ENCODE data around the gene TEAD1. TPM values are rescaled to one million over a fixed set of nuclear protein-coding genes. Genes with fewer than 3 reads are reported as not detected.
"Not testable (repeated sequence)": the region's sequence is repeated elsewhere in the genome, so short reads cannot be mapped to it uniquely, and the experiment has no call there.

The TEAD1 gene
- total RNA-seq, 1 experiment from 2014 or later: 58.0 TPM

DNA sequence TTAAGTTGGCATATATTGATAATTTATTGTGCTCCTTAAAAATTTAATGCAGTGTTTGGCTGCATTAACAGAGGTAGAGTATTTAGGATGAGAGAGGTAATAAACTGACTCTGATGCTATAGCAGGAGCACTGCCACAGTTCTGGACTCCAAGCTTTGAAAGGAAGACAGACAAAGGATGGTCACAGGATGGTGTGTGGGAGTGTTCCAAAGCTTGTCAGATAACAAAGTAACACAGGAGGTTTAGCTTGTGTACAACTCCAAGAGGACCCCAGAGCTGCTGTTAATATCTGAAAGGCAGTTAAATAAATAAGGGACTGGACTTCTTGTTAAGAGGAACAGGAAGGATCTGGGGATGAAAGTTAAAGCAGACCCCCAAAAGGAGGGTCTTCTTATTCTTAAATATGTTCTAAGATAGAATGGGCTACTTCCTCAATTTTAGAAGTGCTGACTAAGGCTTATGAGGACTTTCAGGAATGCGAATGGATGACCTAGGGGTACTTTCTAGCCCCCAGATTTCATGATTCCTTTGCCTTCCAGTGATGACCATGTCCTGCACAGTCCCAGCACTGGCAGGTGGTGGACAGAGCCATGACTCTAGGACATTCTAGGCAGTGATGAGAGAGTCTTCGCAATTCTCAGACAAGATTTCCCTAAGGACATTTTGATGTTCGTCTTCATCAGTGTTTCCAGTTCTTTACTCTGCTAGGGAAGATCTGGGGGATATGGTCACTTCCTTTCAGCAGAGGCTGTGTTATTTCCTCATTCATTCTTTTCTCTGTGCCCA is 185.8 kb downstream of the TEAD1 start:
- Histone ChIP-seq H3K36me3 (replicated peaks; ENCODE audit: control insufficient read depth, insufficient read depth, low read length) (no peaks in the 10 kb centered on the region), H3K27me3 (ENCODE audit: control insufficient read depth, insufficient read depth, low read length) (no peaks in the 10 kb centered on the region), H3K4me3 (ENCODE audit: insufficient read depth, low read depth, low read length) (no peak overlapping the region)
- no peak for DNase-seq

DNA sequence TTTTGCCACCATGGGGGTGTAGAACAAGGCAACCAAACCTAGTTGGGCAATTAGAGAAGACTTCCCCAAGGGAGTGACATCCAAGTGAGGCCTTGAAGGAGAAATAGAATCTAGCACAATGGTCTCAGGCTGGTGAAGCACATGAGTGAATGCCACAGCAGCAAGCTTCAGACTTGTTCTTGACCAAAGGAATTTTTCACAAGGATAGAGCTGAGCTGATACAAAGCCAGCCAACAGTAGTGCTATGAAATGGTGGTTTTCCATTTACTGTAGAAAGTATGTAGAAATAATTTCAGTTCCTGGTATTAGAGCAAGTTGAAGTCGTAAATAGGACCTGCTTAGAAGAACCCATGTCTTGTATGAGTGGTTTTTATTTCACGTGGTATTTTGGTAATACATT is 186.6 kb downstream of the TEAD1 start:
- no peak for DNase-seq
- no peak overlapping the region for H3K4me3 ChIP-seq (ENCODE audit: insufficient read depth, low read depth, low read length)
- H3K36me3 ChIP-seq (replicated peaks; ENCODE audit: control insufficient read depth, insufficient read depth, low read length): no peaks in the 10 kb centered on the region
- H3K27me3 ChIP-seq (ENCODE audit: control insufficient read depth, insufficient read depth, low read length): no peaks in the 10 kb centered on the region

DNA sequence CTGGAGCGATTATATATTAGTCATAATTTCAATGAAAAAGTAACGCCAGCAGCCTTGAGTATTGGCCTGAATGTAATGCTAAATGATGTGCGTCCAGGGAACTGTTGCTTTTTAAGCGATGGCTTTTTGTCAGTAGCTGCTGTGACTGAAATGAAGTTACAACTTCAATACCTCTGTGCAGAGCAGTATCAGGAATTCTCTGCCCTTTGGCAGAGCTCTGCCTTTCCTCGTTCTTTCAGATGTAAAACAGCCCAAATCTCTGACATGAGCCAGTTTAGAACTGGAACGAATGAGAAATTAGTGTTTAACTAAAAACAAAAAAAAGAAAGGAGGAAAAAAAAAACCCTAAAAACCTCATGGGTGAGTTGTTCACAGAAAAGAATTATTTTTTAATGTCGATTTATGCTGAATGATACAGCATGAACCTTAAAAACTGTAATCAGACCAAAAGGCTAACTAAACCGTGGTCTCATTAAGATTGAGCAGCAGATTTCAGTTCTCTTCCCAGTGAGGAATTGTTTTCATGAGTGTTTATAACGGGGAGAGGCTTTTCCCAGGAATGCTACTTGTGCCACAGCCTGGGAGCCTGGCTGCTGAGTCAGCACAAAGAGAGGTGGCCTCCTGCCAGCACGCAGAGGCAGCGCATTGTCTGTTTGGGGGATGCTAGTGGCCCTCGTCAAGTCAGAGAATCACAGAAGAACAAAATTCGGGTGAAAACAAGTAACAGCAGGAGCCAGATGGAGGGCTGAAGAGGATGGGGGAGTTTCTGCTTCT is 188.7 kb downstream of the TEAD1 start:
- no peak overlapping the region for H3K4me3 ChIP-seq (ENCODE audit: insufficient read depth, low read depth, low read length)
- no peaks in the 10 kb centered on the region for H3K36me3 ChIP-seq (replicated peaks; ENCODE audit: control insufficient read depth, insufficient read depth, low read length)
- no peak for DNase-seq
- H3K27me3 ChIP-seq (ENCODE audit: control insufficient read depth, insufficient read depth, low read length): no peaks in the 10 kb centered on the region

DNA sequence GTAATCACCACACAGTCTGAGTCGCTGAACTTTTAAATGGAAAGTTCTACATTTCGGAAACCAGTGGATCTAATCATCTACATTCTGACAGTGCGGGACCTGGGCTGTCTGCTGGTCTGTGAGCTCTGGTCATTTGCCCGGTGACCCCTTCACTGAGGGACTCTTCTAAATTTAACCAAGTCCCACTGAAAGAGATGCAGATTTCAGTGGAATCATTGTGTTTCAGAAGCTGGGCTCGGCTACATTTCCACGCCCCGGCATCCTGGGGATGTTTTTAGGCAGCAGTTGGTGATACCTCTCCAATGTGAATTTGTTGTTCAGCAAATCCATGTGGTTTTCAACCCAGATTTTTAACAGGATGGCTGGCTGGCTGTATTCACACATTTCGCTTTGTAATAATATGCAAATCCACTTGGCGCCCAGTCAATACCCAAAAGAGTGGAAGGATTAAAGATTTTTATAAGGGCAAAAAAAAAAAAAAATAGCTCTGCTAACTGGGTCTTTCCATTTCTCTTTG is 189.4 kb downstream of the TEAD1 start:
- Histone ChIP-seq H3K4me3 (ENCODE audit: insufficient read depth, low read depth, low read length) (no peak overlapping the region), H3K27me3 (ENCODE audit: control insufficient read depth, insufficient read depth, low read length) (no peaks in the 10 kb centered on the region), H3K36me3 (replicated peaks; ENCODE audit: control insufficient read depth, insufficient read depth, low read length) (no peaks in the 10 kb centered on the region)
- DNase-seq: no peak

DNA sequence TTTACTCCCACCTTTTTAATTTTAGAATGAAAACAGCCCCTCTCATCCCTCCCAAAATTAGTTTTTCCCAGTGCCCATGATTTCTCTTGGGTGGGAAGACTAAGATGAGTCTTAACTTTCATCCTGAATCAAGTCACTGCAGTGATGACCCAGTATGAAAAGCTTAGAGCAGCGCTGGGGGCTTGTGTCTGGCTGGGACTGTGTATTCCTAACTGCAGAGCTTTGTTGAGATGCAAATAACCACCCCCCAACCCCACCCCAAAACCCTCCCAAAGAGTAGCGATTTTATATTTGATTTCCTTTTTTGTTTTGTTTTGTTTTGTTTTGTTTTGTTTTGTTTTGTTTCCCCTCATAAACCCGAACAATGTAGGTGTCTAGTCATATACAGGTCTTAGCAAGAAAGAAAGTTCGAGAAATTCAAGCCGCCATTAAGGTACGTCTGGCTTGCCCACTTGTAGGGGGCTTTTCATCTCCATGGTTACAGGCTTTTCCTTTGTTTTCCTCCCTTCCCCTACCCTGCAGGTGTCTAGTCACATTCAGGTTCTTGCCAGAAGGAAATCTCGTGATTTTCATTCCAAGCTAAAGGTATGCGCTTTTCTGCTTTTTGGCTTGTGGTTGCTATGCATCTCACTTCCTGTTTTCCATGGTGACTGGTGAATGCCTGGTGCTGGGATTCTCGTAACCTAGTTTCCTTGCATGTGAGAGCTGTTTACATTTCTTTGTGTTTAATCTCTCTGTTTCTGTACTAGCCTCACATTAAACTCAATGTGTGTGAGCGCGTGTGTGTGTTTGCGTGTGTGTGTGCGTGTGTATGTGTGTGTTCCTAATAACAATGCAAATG is 190.3 kb downstream of the TEAD1 start:
- DNase-seq: peak; percentile 78
- no peak overlapping the region for H3K4me3 ChIP-seq (ENCODE audit: insufficient read depth, low read depth, low read length)

DNA sequence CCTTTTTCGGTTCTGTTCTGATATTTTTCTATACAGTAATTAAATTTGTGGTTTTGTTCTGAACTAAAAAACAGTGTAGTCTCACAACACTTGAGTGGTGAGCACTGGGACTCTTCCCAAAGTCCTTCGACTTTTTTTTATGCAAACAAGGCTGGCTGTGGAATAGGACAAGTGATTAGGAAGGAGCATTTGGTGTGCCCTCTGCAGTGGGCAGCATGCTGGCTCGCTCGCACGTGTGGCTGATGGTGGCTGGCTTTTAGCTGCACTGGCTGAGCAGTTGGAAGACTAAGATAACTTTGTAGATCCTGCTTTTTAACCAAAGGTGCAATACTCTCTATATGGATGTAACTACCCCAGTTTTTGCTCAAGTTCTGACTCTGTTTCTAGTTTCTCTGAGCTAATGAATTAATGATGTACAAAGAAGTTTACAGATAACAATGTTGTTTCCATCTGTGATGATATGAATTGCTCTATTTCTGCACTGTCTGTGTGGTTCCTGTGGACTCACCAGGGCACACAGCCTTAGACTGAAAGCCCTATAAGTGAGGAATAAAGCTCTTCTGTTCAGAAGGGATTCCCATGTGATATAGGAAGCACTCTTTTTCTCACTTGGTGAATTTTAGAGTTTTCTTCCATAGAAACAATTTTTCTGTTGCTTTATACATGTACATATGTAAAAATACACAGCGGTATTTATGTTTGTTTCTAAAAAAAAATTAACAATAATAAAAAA is 191.8 kb downstream of the TEAD1 start:
- Histone ChIP-seq H3K27me3 (ENCODE audit: control insufficient read depth, insufficient read depth, low read length) (no peaks in the 10 kb centered on the region), H3K4me3 (ENCODE audit: insufficient read depth, low read depth, low read length) (no peak overlapping the region), H3K36me3 (replicated peaks; ENCODE audit: control insufficient read depth, insufficient read depth, low read length) (no peaks in the 10 kb centered on the region)
- no peak for DNase-seq

More for the DNA sequence above, 190.3 kb downstream of the TEAD1 start:
- Histone ChIP-seq H3K36me3 (replicated peaks; ENCODE audit: control insufficient read depth, insufficient read depth, low read length) (no peaks in the 10 kb centered on the region), H3K27me3 (ENCODE audit: control insufficient read depth, insufficient read depth, low read length) (no peaks in the 10 kb centered on the region)

DNA sequence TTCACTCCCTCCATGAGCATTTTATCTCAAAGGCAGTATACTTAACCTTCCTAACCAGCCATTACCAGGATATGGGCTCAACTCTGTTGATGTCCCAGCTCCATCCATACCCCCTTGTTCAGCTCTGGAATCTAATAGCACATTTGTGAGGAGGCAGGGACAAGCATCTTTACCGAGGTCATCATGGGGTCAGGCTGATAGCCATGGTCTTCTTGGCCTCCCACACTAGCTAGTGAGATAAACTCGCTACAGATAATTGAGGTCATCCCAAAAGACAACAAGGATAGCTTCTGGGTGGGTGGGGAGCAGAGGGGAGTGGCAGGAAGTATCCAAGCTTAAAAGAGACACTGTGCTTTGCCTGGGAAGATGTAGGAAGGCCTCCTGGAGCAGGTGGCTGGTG is 193.3 kb downstream of the TEAD1 start:
- Histone ChIP-seq H3K27me3 (ENCODE audit: control insufficient read depth, insufficient read depth, low read length) (no peaks in the 10 kb centered on the region), H3K36me3 (replicated peaks; ENCODE audit: control insufficient read depth, insufficient read depth, low read length) (no peaks in the 10 kb centered on the region; the same call in 1 of the 2 replicates), H3K4me3 (ENCODE audit: insufficient read depth, low read depth, low read length) (no peak overlapping the region)
- DNase-seq: no peak

DNA sequence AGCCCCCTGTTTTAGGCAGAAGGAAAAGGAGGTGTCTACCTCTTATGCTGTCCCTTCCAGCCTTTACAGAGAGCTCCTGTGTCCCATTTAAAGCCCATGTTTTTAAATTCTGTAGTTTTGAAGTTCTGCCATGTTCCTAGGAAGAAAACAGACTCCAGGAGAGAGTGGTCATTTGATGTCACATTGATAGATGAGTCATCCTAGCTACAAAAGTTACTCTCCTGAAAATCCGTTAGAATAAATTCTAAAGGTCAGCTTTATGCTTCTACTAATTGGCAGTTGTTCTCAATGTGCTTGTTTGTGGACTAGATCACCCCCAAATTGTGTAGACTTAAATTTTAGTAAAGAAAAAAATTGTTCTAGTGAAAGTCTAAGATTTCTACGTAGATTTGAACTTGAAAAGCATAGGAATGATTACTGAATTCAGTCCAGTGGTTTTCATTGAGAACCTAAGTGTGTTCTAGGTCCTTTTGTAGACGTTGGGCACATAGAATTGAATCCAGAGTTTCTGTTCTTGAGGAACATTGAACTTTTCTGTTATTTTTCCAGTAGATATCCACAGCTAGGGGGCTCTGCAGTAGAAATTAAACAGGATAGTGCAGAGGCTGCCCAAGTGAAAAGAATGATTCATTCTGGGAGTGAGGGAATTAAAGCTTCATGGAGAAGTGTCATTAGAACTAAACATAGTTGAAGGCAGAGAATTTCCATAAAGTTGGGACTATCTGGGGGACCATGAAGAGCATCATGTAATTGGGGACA is 194.3 kb downstream of the TEAD1 start:
- H3K36me3 ChIP-seq (replicated peaks; ENCODE audit: control insufficient read depth, insufficient read depth, low read length): no peaks in the 10 kb centered on the region; the same call in 1 of the 2 replicates
- no peak for DNase-seq
- no peak overlapping the region for H3K4me3 ChIP-seq (ENCODE audit: insufficient read depth, low read depth, low read length)
- no peaks in the 10 kb centered on the region for H3K27me3 ChIP-seq (ENCODE audit: control insufficient read depth, insufficient read depth, low read length)

DNA sequence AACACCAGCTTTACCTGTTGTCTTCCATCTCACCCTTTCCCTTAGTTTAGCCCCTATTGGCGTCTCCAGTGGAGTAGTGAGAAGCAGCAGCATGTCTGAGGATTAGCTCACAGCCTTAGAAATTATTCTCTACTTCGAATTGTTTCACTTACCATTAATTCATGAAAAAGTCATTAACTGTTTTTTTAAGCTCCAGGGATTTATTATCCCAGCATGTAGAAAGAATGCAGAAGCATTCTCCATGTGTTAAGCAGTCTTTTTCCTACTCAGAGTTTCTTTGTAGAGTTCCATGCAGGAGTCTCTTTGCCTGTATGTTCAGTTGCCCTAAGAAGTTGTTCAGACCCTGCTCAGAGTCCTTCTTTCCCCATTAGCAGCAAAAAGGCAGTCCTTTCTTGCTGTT is 197.0 kb downstream of the TEAD1 start:
- Histone ChIP-seq H3K27me3 (ENCODE audit: control insufficient read depth, insufficient read depth, low read length) (no peaks in the 10 kb centered on the region), H3K36me3 (replicated peaks; ENCODE audit: control insufficient read depth, insufficient read depth, low read length) (no peaks in the 10 kb centered on the region; the same call in 1 of the 2 replicates), H3K4me3 (ENCODE audit: insufficient read depth, low read depth, low read length) (no peak overlapping the region)
- DNase-seq: no peak

DNA sequence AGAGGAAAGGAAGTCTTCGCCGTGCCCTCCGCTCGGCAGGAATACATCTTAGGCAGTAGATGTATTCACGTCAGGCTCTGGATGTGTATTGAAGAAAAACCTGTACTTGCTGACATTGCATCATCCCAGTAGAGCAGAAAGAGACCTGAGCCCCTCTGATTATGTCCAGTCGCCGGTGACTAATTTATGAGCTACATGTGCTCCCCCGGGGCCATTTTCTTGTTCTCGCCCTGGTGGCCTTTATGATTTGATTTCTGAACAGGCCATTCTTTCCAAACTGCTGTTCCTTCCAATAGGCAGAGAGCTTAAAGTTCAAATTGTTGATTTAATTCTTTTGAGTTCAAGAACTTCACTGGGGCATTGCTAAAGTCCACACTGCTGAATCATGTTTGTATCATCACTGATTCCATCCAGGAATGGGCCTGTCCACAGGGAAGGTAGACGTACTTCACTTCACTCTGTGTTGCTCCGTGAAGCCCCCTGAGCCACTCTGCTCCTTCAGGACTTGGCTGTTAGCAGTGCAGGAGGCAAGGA is 197.6 kb downstream of the TEAD1 start:
- Histone ChIP-seq H3K4me3 (ENCODE audit: insufficient read depth, low read depth, low read length) (no peak overlapping the region), H3K27me3 (ENCODE audit: control insufficient read depth, insufficient read depth, low read length) (no peaks in the 10 kb centered on the region), H3K36me3 (replicated peaks; ENCODE audit: control insufficient read depth, insufficient read depth, low read length) (no peaks in the 10 kb centered on the region; the same call in 1 of the 2 replicates)
- no peak for DNase-seq

DNA sequence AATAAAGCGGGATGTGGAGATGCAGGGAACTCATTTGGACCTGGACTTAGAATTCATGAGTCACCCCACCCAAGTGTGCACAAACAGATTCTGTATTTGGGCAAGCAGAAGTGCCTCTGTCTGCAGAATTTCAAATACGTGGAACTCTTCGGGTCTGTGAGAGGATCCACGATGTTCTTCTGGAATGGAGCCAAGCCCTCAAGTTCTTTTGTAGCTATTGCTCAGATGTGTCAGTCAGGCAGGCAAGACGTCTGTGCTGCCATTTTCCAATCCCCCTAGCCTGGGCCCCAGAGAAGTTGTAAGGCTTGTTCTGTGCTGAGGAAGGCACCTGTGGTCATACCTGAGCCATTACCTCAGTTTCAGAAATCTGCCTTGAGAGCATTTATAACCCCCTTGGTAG is 202.1 kb downstream of the TEAD1 start:
- no peak overlapping the region for H3K4me3 ChIP-seq (ENCODE audit: insufficient read depth, low read depth, low read length)
- H3K36me3 ChIP-seq (replicated peaks; ENCODE audit: control insufficient read depth, insufficient read depth, low read length): peaks cover 2% of the 10 kb centered on the region; the same call in 1 of the 2 replicates
- H3K27me3 ChIP-seq (ENCODE audit: control insufficient read depth, insufficient read depth, low read length): no peaks in the 10 kb centered on the region
- DNase-seq: no peak

DNA sequence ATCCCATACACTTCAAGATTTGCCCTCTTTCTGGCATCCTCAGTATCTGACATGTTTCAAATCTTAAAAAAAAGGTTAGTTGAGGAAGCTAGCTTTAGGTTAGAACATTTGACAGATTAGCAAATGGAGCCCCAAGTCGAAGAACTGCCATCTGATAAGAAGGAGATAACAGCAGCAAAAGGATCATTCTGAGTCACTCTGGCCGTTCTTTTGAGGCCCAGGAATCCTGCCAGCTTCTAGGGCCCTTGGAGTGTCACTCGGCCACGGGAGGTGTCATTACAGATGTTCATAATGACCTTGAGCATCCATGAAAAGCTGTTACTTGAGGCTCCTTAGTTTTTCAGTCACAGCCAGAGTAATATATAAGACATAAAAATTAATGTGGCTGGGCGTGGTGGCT is 202.8 kb downstream of the TEAD1 start:
- Histone ChIP-seq H3K27me3 (ENCODE audit: control insufficient read depth, insufficient read depth, low read length) (no peaks in the 10 kb centered on the region), H3K4me3 (ENCODE audit: insufficient read depth, low read depth, low read length) (no peak overlapping the region), H3K36me3 (replicated peaks; ENCODE audit: control insufficient read depth, insufficient read depth, low read length) (peaks cover 5% of the 10 kb centered on the region)
- no peak for DNase-seq

DNA sequence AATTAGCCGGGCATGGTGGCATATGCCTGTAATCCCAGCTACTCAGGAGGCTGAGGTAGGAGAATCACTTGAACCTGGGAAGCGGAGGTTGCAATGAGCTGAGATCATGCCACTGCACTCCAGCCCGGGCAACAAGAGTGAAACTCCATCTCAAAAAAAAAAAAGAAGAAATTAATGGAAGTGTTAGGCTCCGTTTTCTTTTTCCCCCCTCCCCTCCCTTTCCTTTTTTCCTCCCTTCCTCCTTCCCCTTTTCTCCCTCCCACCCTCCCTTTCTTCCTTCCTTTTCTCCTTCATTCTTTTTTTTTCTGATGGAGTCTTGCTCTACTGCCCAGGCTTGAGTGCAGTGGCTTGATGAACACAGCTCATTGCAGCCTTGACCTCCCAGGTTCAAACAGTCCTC is 203.3 kb downstream of the TEAD1 start:
- H3K36me3 ChIP-seq (replicated peaks; ENCODE audit: control insufficient read depth, insufficient read depth, low read length); H3K27me3 ChIP-seq (ENCODE audit: control insufficient read depth, insufficient read depth, low read length): not testable (repeated sequence)

More for the DNA sequence above, 203.3 kb downstream of the TEAD1 start:
- DNase-seq; H3K4me3 ChIP-seq (ENCODE audit: insufficient read depth, low read depth, low read length): not testable (repeated sequence)

Measured in H7 (cell line).